Neural cell (in vitro differentiated cells): ENCODE results near the gene C1orf232. TPM values are rescaled to one million over a fixed set of nuclear protein-coding genes. Genes with fewer than 3 reads are reported as not detected.

Experiments used
- H2AFZ ChIP-seq: fragments of 200-600, 300-800 bp; sonication (generic), shearing (Covaris generic); 2 replicates; pipeline ENCODE4 v1.6.0; 2014; ENCODE audit warnings: low read depth, mild to moderate bottlenecking, antibody characterized with exemption, low read length, moderate library complexity
- H3F3A ChIP-seq: fragments of 200-600 bp; shearing (Covaris generic); 2 replicates; pipeline ENCODE4 v1.6.1; 2016; ENCODE audit warnings: mild to moderate bottlenecking, moderate library complexity, mixed read lengths, antibody characterized with exemption, low read length; ENCODE audit not compliant: insufficient read depth, poor library complexity, severe bottlenecking
- H3K27ac ChIP-seq: fragments of 200-600, 300-800 bp; sonication (generic), shearing (Covaris generic); 2 replicates; pipeline ENCODE4 v1.5.1; 2014; ENCODE audit warnings: mild to moderate bottlenecking, low read length, moderate library complexity
- H3K27me3 ChIP-seq: fragments of 300-800, 200-600 bp; sonication (generic), shearing (Covaris generic); 2 replicates; pipeline ENCODE4 v1.6.0; 2014; ENCODE audit warnings: mild to moderate bottlenecking, low read depth, low read length, moderate library complexity; ENCODE audit not compliant: insufficient read depth
- H3K36me3 ChIP-seq: fragments of 300-800, 200-600 bp; sonication (generic), shearing (Covaris generic); 2 replicates; pipeline ENCODE4 v1.5.1; 2014; ENCODE audit warnings: mild to moderate bottlenecking, antibody characterized with exemption, low read length, moderate library complexity; ENCODE audit not compliant: insufficient read depth
- H3K4me2 ChIP-seq: fragments of 300-800, 200-600 bp; sonication (generic), shearing (Covaris generic); 2 replicates; pipeline ENCODE4 v1.6.0; 2014; ENCODE audit warnings: mild to moderate bottlenecking, low read length
- H3K4me3 ChIP-seq: fragments of 300-800, 200-600 bp; sonication (generic), shearing (Covaris generic); 2 replicates; pipeline ENCODE4 v1.5.1; 2014; ENCODE audit warnings: mild to moderate bottlenecking, low read length, moderate library complexity
- H3K79me2 ChIP-seq: fragments of 200-600 bp; shearing (Covaris generic); replicated peaks from 2 replicates; pipeline ENCODE4 v1.6.0; 2014; ENCODE audit warnings: mild to moderate bottlenecking, low read length, moderate library complexity; ENCODE audit not compliant: insufficient read depth
- H3K9ac ChIP-seq: fragments of 300-800, 200-600 bp; sonication (generic), shearing (Covaris generic); 2 replicates; pipeline ENCODE4 v1.6.1; 2016; ENCODE audit warnings: mild to moderate bottlenecking, low read length, mixed read lengths
- H3K9me2 ChIP-seq: fragments of 200-600 bp; shearing (Covaris generic); 2 replicates; pipeline ENCODE4 v1.6.1; 2016; ENCODE audit warnings: mild to moderate bottlenecking, low read length, mixed read lengths; ENCODE audit not compliant: insufficient read depth
- H3K9me3 ChIP-seq: fragments of 200-600, 300-800 bp; sonication (generic), shearing (Covaris generic); 2 replicates; pipeline ENCODE4 v1.6.1; 2016; ENCODE audit warnings: mild to moderate bottlenecking, mixed run types, low read length, moderate library complexity, mixed read lengths
- H4K20me1 ChIP-seq: fragments of 200-600 bp; shearing (Covaris generic); 2 replicates; pipeline ENCODE4 v1.6.1; 2016; ENCODE audit warnings: mild to moderate bottlenecking, mixed run types; ENCODE audit not compliant: insufficient read depth
- CTCF ChIP-seq: fragments of 450-650 bp; IDR thresholded peaks from 2 replicates; pipeline ENCODE4 v1.5.1; 2014; ENCODE audit warnings: antibody characterized with exemption, mild to moderate bottlenecking, moderate library complexity; ENCODE audit not compliant: poor library complexity, severe bottlenecking
- EP300 ChIP-seq: fragments of 450-650 bp; conservative IDR thresholded peaks from 2 replicates; pipeline ENCODE4 v1.6.1; 2014; ENCODE audit warnings: antibody characterized with exemption, mild to moderate bottlenecking, moderate library complexity; ENCODE audit not compliant: poor library complexity, severe bottlenecking
- EZH2 ChIP-seq: fragments of 200-600, 300-800 bp; shearing (Covaris generic), sonication (generic); IDR thresholded peaks from 2 replicates; pipeline ENCODE4 v1.6.1; 2014; ENCODE audit warnings: antibody characterized with exemption, low read length, borderline replicate concordance, mild to moderate bottlenecking; ENCODE audit not compliant: insufficient read depth, poor library complexity, severe bottlenecking
- MXI1 ChIP-seq: fragments of 450-650 bp; conservative IDR thresholded peaks from 2 replicates; pipeline ENCODE4 v1.6.1; 2014; ENCODE audit warnings: antibody characterized with exemption, mild to moderate bottlenecking; ENCODE audit not compliant: poor library complexity, severe bottlenecking
- POLR2AphosphoS5 ChIP-seq: IDR thresholded peaks from 2 replicates; pipeline ENCODE4 v1.6.1; 2012
- RAD21 ChIP-seq: fragments of 450-650 bp; conservative IDR thresholded peaks from 2 replicates; pipeline ENCODE4 v1.6.1; 2014; ENCODE audit warnings: antibody characterized with exemption, mild to moderate bottlenecking, moderate library complexity
- REST ChIP-seq: IDR thresholded peaks from 2 replicates; pipeline ENCODE4 v1.6.1; 2012; ENCODE audit warnings: borderline replicate concordance
- SMC3 ChIP-seq: fragments of 450-650 bp; conservative IDR thresholded peaks from 2 replicates; pipeline ENCODE4 v1.6.1; 2014; ENCODE audit warnings: antibody characterized with exemption, mild to moderate bottlenecking, moderate library complexity; ENCODE audit not compliant: poor library complexity
- TAF1 ChIP-seq: IDR thresholded peaks from 2 replicates; pipeline ENCODE4 v1.6.1; 2012; ENCODE audit warnings: low read depth
- polyA plus RNA-seq: library from polyadenylated mRNA; depleted of rRNA; stranded (reverse); fragments of >200 nt; gene quantifications from 2 replicates; pipeline ENCODE4 v1.2.3, GENCODE V29; 2014

Gene C1orf232
- polyA plus RNA-seq, 1 donor from 2014 or later, result not detected

DNA sequence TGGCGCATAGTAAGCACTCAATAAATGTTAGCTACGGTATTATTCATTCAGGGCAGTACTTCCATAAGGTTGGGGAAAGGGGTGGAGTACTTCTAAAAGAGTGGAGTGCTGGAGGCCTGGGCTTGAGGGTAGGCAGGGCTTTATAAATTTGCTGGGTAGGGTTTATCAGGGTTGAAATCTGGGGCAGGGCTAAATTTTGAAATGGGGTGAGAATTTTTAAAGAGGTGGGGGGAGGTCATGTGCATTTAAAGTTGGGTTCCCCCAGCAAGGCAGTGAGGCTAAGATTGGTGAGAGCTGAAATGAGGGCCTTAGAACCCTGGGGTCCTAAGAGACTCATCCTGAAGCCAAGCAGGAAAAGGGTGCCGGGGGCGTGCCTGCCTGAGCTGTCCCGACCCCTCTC lies 31.6 kb upstream of the C1orf232 start:
- Histone ChIP-seq H3K27me3 (no peaks in the 10 kb centered on the region), H3K4me3 (no peak overlapping the region), H3K36me3 (no peaks in the 10 kb centered on the region), H3K9me2 (no peaks in the 10 kb centered on the region), H3K9ac (no peak overlapping the region), H3K79me2 (no peaks in the 10 kb centered on the region), H3K27ac (no peak overlapping the region), H3F3A (no peaks in the 10 kb centered on the region), H3K4me2 (no peak overlapping the region), H4K20me1 (no peaks in the 10 kb centered on the region), H2AFZ (no peak overlapping the region), H3K9me3 (no peaks in the 10 kb centered on the region)
- TF ChIP-seq POLR2AphosphoS5, result no peak
- TF ChIP-seq EP300, result no peak
- TF ChIP-seq REST, result no peak
- TF ChIP-seq EZH2, result no peak
- no peak for TF ChIP-seq CTCF
- no peak for TF ChIP-seq MXI1
- TF ChIP-seq SMC3, result no peak
- TF ChIP-seq RAD21, result no peak
- no peak for TF ChIP-seq TAF1

GRCh38 chr1:26197813-26198212 lies 29.1 kb upstream of the C1orf232 start:
- Histone ChIP-seq H3K9me3 (no peaks in the 10 kb centered on the region), H3K4me2 (no peak overlapping the region), H3F3A (no peaks in the 10 kb centered on the region), H3K79me2 (no peaks in the 10 kb centered on the region), H3K4me3 (no peak overlapping the region), H3K27me3 (no peaks in the 10 kb centered on the region), H3K9ac (no peak overlapping the region), H3K36me3 (no peaks in the 10 kb centered on the region), H3K9me2 (no peaks in the 10 kb centered on the region), H3K27ac (no peak overlapping the region), H4K20me1 (no peaks in the 10 kb centered on the region), H2AFZ (no peak overlapping the region)
- TF ChIP-seq EZH2 (no peak), TAF1 (no peak), POLR2AphosphoS5 (no peak), MXI1 (no peak), SMC3 (no peak), CTCF (no peak)
